C4-2B (cell line): ENCODE measurements around the gene KCNQ1.

Source experiments
- CTCF ChIP-seq: fragments of 450-650 bp; conservative IDR thresholded peaks from 2 replicates; pipeline ENCODE4 v1.5.1; 2017; ENCODE audit warnings: mild to moderate bottlenecking
- ZFX ChIP-seq: fragments of 450-650 bp; IDR thresholded peaks from 2 replicates; pipeline ENCODE4 v1.6.1; 2017

- TF ChIP-seq CTCF (no peak), ZFX (no peak)
Observed at GRCh38 chr11:2768471-2769408, 323.9 kb downstream of the KCNQ1 start.
